SK-N-SH (cell line): ENCODE results near the gene PCNX3. TPM values are rescaled to one million over a fixed set of nuclear protein-coding genes. Genes with fewer than 3 reads are reported as not detected.

Experiments used
- CTCF ChIA-PET: fragments of 300-600, 350-600 bp; formaldehyde crosslinking; extraction: SDS; loops from one replicate; lab custom pipeline; 2021; lab: Yijun Ruan, JAX
- POLR2A ChIA-PET: fragments of 350-600 bp; sonication (Branson Sonifier 250); formaldehyde crosslinking; extraction: SDS; loops from one replicate; lab custom pipeline; 2020; ENCODE audit warnings: antibody characterized with exemption, inconsistent platforms; lab: Yijun Ruan, JAX
- DNase-seq: peaks from one replicate; pipeline ENCODE4 v3.0.0; 2012
- H2AFZ ChIP-seq: fragments of 200-600 bp; sonication (generic); 2 replicates; pipeline ENCODE4 v1.8.1; 2016; ENCODE audit warnings: antibody characterized with exemption, mild to moderate bottlenecking, low read depth
- H3F3A ChIP-seq: fragments of 200-600 bp; sonication (generic); replicated peaks from 2 replicates; pipeline ENCODE3; 2016; ENCODE audit warnings: antibody characterized with exemption, mild to moderate bottlenecking; ENCODE audit not compliant: insufficient read depth
- H3K27ac ChIP-seq, 2 experiments: fragments of 200-500 bp in 1 of 2; fragments of 200-600 bp in 1 of 2; sonication (Bioruptor generic) in 1 of 2; sonication (generic), shearing (Covaris generic) in 1 of 2; 2 replicates each; pipeline versions ENCODE4 v1.5.1 to v1.6.1; 2014 to 2016; ENCODE audit warnings: low read depth in 2 of 2, inconsistent platforms in 1 of 2, low read length in 1 of 2, mild to moderate bottlenecking in 1 of 2, mixed read lengths in 1 of 2
- H3K27me3 ChIP-seq: fragments of 200-600 bp; sonication (generic), shearing (Covaris generic); 2 replicates; pipeline ENCODE4 v1.6.1; 2016; ENCODE audit warnings: mixed run types; ENCODE audit not compliant: insufficient read depth
- H3K36me3 ChIP-seq, 2 experiments: fragments of 200-500 bp in 1 of 2; fragments of 200-600 bp in 1 of 2; sonication (Bioruptor generic) in 1 of 2; sonication (generic) in 1 of 2; replicated peaks in 1 of 2; 2 replicates each; pipeline versions ENCODE3 to v1.5.1; 2014 to 2016; ENCODE audit warnings: low read length in 1 of 2, mild to moderate bottlenecking in 1 of 2; ENCODE audit not compliant: insufficient read depth in 2 of 2, control insufficient read depth in 1 of 2
- H3K4me1 ChIP-seq, 2 experiments: fragments of 200-500 bp in 1 of 2; fragments of 200-600 bp in 1 of 2; sonication (Bioruptor generic) in 1 of 2; sonication (generic), shearing (Covaris generic) in 1 of 2; 2 replicates each; pipeline versions ENCODE4 v1.5.1 to v1.6.1; 2014 to 2016; ENCODE audit warnings: low read depth in 1 of 2, low read length in 1 of 2, mixed run types in 1 of 2; ENCODE audit not compliant: insufficient read depth in 2 of 2, control insufficient read depth in 1 of 2
- H3K4me2 ChIP-seq: fragments of 200-600 bp; sonication (generic), shearing (Covaris generic); 2 replicates; pipeline ENCODE4 v1.6.1; 2017; ENCODE audit warnings: mixed run types
- H3K4me3 ChIP-seq, 2 experiments: fragments of 200-500 bp in 1 of 2; fragments of 200-600 bp in 1 of 2; sonication (Bioruptor generic) in 1 of 2; sonication (generic), shearing (Covaris generic) in 1 of 2; 2 replicates each; pipeline versions ENCODE4 v1.5.1 to v1.8.1; 2014 to 2016; ENCODE audit warnings: low read depth in 2 of 2, inconsistent platforms in 1 of 2, low read length in 1 of 2, mild to moderate bottlenecking in 1 of 2, mixed read lengths in 1 of 2, moderate library complexity in 1 of 2
- H3K79me2 ChIP-seq: fragments of 200-600 bp; sonication (generic); 2 replicates; pipeline ENCODE4 v1.8.1; 2017; ENCODE audit warnings: mild to moderate bottlenecking; ENCODE audit not compliant: insufficient read depth
- H3K9ac ChIP-seq: fragments of 200-600 bp; sonication (generic); 2 replicates; pipeline ENCODE4 v1.6.1; 2017; ENCODE audit warnings: mixed run types
- H3K9me2 ChIP-seq: fragments of 200-600 bp; sonication (generic); 2 replicates; pipeline ENCODE4 v1.6.1; 2017; ENCODE audit warnings: mixed run types
- H3K9me3 ChIP-seq: fragments of 200-600 bp; sonication (generic); 2 replicates; pipeline ENCODE4 v1.6.1; 2017; ENCODE audit warnings: mixed run types, mild to moderate bottlenecking, moderate library complexity
- H4K20me1 ChIP-seq: fragments of 200-600 bp; sonication (generic); 2 replicates; pipeline ENCODE4 v1.6.1; 2017; ENCODE audit warnings: mild to moderate bottlenecking, mixed run types; ENCODE audit not compliant: insufficient read depth
- ELF1 ChIP-seq: IDR thresholded peaks from 2 replicates; pipeline ENCODE4 v1.4.0; 2012
- EP300 ChIP-seq, 2 experiments: IDR thresholded peaks; 2 replicates each; pipeline versions ENCODE4 v1.4.0 to v1.6.1; 2012; ENCODE audit warnings: borderline replicate concordance in 1 of 2, low read depth in 1 of 2, low read length in 1 of 2
- FOXM1 ChIP-seq: IDR thresholded peaks from 2 replicates; pipeline ENCODE4 v1.4.0; 2012; ENCODE audit warnings: low read depth, mild to moderate bottlenecking
- GABPA ChIP-seq: IDR thresholded peaks from 2 replicates; pipeline ENCODE4 v1.4.0; 2012; ENCODE audit warnings: low read depth, mild to moderate bottlenecking
- JUND ChIP-seq: IDR thresholded peaks from 2 replicates; pipeline ENCODE4 v1.4.0; 2012
- MAX ChIP-seq: IDR thresholded peaks from 2 replicates; pipeline ENCODE4 v1.4.0; 2012; ENCODE audit warnings: low read depth
- MEF2A ChIP-seq: IDR thresholded peaks from 2 replicates; pipeline ENCODE4 v1.4.0; 2012; ENCODE audit warnings: low read depth, borderline replicate concordance
- MXI1 ChIP-seq: IDR thresholded peaks from 2 replicates; pipeline ENCODE4 v1.6.1; 2012; ENCODE audit warnings: mild to moderate bottlenecking, low read depth, low read length, improper control_type of control experiment
- NFIC ChIP-seq: IDR thresholded peaks from 2 replicates; pipeline ENCODE4 v1.4.0; 2012; ENCODE audit warnings: borderline replicate concordance
- NRF1 ChIP-seq: IDR thresholded peaks from 2 replicates; pipeline ENCODE4 v1.6.1; 2012; ENCODE audit warnings: low read depth, mild to moderate bottlenecking, low read length
- PBX3 ChIP-seq: IDR thresholded peaks from 2 replicates; pipeline ENCODE4; 2012
- RAD21 ChIP-seq: IDR thresholded peaks from 2 replicates; pipeline ENCODE4 v1.6.1; 2012; ENCODE audit warnings: mild to moderate bottlenecking, low read length
- RFX5 ChIP-seq: IDR thresholded peaks from 2 replicates; pipeline ENCODE4 v1.6.1; 2012; ENCODE audit warnings: mild to moderate bottlenecking, improper control_type of control experiment, low read length
- RXRA ChIP-seq: IDR thresholded peaks from 2 replicates; pipeline ENCODE4 v1.4.0; 2012; ENCODE audit warnings: low read depth, mild to moderate bottlenecking, borderline replicate concordance
- SIN3A ChIP-seq: IDR thresholded peaks from 2 replicates; pipeline ENCODE4 v1.6.1; 2012; ENCODE audit warnings: low read depth, mild to moderate bottlenecking, low read length, moderate library complexity, borderline replicate concordance
- TCF12 ChIP-seq: IDR thresholded peaks from 2 replicates; pipeline ENCODE4 v1.4.0; 2012
- TEAD4 ChIP-seq: IDR thresholded peaks from 2 replicates; pipeline ENCODE4 v1.4.0; 2012; ENCODE audit warnings: mild to moderate bottlenecking, borderline replicate concordance; ENCODE audit not compliant: insufficient read depth
- USF1 ChIP-seq: IDR thresholded peaks from 2 replicates; pipeline ENCODE4 v1.4.0; 2012; ENCODE audit warnings: low read depth, borderline replicate concordance
- USF2 ChIP-seq: fragments of 150-350 bp; IDR thresholded peaks from 2 replicates; pipeline ENCODE4 v1.6.1; 2017; ENCODE audit warnings: antibody characterized with exemption, low read length, low read depth, borderline replicate concordance
- WGBS: methylation state at CpG from one replicate; pipeline ENCODE4 v1.1.6; 2017; ENCODE audit warnings: low lambda C conversion rate; 5-methylcytosine and 5-hydroxymethylcytosine counted together
- polyA plus RNA-seq, 3 experiments: library from polyadenylated mRNA; depleted of rRNA; stranded (reverse); fragments of >200 nt; gene quantifications; 2 replicates each; pipeline ENCODE4 v1.2.3, GENCODE V29; 2012

Gene PCNX3
- polyA plus RNA-seq, 1 of the 3 experiments (the other 2 are of a cell fraction) = 33.7 TPM

GRCh38 chr11:65644837-65645236 lies 29.3 kb downstream of the PCNX3 start:
- no peak overlapping the region for H3K9ac ChIP-seq
- H2AFZ ChIP-seq = no peak overlapping the region
- H3K4me1 ChIP-seq = peaks cover 0 to 6% of the 10 kb centered on the region in 2 experiments; a peak in 2 of 4 replicates
- H3K36me3 ChIP-seq = peaks cover 8 to 10% of the 10 kb centered on the region in 2 experiments
- no peaks in the 10 kb centered on the region for H4K20me1 ChIP-seq
- no peak overlapping the region for H3K4me2 ChIP-seq
- ChIA-PET CTCF (no interaction called here), POLR2A (no interaction called here)
- no peak overlapping the region for H3K4me3 ChIP-seq
- no peak overlapping the region for H3K27ac ChIP-seq
- TF ChIP-seq NRF1 (no peak), JUND (no peak), PBX3 (no peak), MAX (no peak), RXRA (no peak), MXI1 (no peak), GABPA (no peak), NFIC (no peak), FOXM1 (no peak), SIN3A (no peak), USF1 (no peak)
- TF ChIP-seq, all 33 proteins: peak for 0
- Histone ChIP-seq H3K9me3 (no peaks in the 10 kb centered on the region), H3K79me2 (peaks cover 2% of the 10 kb centered on the region; the same call in 1 of the 2 replicates), H3F3A (peaks cover 15% of the 10 kb centered on the region), H3K9me2 (no peaks in the 10 kb centered on the region), H3K27me3 (no peaks in the 10 kb centered on the region)
- WGBS = 100% methylated on average over 3 of the region's 11 CpGs
- no peak for DNase-seq

GRCh38 chr11:65645710-65646109 lies 30.1 kb downstream of the PCNX3 start:
- Histone ChIP-seq H4K20me1 (no peaks in the 10 kb centered on the region), H3K27me3 (no peaks in the 10 kb centered on the region), H3F3A (peaks cover 15% of the 10 kb centered on the region), H3K9me3 (no peaks in the 10 kb centered on the region), H3K4me3 (no peak overlapping the region), H3K4me2 (no peak overlapping the region), H3K36me3 (peaks cover 8 to 10% of the 10 kb centered on the region in 2 experiments), H3K79me2 (no peaks in the 10 kb centered on the region), H3K9me2 (no peaks in the 10 kb centered on the region), H2AFZ (no peak overlapping the region), H3K4me1 (peaks cover 0 to 2% of the 10 kb centered on the region in 2 experiments; a peak in 2 of 4 replicates), H3K9ac (no peak overlapping the region), H3K27ac (no peak overlapping the region)
- TF ChIP-seq USF2 (no peak), ELF1 (no peak), FOXM1 (no peak), MXI1 (no peak), GABPA (no peak), NRF1 (no peak), RAD21 (no peak), EP300 (IDR thresholded peaks at IDR 0.05; ENCODE audit: borderline replicate concordance in 1 of 2, low read depth in 1 of 2, low read length in 1 of 2) (no peak), RFX5 (no peak), JUND (no peak), MEF2A (no peak), TEAD4 (no peak), SIN3A (no peak), TCF12 (no peak)
- WGBS = 78% methylated on average over 8 of the region's 10 CpGs
- ChIA-PET CTCF (interaction anchor here (0.5 to 1.7 kb wide), 4 partner anchors 8 to 99 kb away, joined by 3 to 7 read pairs (median 3); partner anchors contain the start of gene SIPA1), POLR2A (no interaction called here)
- DNase-seq = no peak
